Measurements from ENCODE around the gene KCNK2.

GRCh38 chr1:215114154-215114933 lies 31.8 kb downstream of the KCNK2 start:
- TF ChIP-seq CTCF (IDR thresholded peaks at IDR 0.05) (no peak), EZH2 (IDR thresholded peaks at IDR 0.05) (no peak), EZH2phosphoT487 (IDR thresholded peaks at IDR 0.05) (no peak)

Data from neural progenitor cell (in vitro differentiated cells).